Measurements from ENCODE around the gene TSTD1.
A peak's percentile ranks its signal among the peaks of the same experiment; 100 is the strongest.
"Not testable (repeated sequence)": the region's sequence is repeated elsewhere in the genome, so short reads cannot be mapped to it uniquely, and the experiment has no call there.

The TSTD1 gene

DNA sequence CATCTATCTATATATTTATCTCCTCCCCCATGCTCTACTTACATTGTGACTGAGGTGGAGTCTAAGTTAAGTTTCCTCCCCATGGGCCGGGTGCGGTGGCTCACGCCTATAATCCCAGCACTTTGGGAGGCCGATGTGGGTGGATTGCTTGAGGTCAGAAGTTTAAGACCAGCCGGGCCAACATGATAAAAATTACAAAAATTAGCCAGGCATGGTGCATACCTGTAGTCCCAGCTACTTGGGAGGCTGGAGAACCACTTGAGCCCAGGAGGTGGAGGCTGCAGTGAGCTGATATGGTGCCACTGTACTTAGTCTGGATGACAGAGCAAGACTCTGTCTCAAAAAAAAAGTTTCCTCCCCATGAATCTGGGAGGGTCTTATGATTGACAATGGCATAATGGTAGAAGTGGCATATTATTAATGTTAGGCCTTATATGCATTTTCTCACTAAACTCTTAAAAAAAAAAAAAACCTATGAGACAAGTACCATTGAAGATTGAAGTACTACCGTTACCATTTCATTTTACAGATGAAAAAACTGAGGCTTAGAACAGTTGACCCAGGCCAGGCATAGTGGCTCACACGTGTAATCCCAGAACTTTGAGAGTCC, 29.1 kb downstream of the TSTD1 start:
- no peak for DNase-seq (ENCODE audit: low read depth in 1 of 2, low spot score in 1 of 2)

DNA sequence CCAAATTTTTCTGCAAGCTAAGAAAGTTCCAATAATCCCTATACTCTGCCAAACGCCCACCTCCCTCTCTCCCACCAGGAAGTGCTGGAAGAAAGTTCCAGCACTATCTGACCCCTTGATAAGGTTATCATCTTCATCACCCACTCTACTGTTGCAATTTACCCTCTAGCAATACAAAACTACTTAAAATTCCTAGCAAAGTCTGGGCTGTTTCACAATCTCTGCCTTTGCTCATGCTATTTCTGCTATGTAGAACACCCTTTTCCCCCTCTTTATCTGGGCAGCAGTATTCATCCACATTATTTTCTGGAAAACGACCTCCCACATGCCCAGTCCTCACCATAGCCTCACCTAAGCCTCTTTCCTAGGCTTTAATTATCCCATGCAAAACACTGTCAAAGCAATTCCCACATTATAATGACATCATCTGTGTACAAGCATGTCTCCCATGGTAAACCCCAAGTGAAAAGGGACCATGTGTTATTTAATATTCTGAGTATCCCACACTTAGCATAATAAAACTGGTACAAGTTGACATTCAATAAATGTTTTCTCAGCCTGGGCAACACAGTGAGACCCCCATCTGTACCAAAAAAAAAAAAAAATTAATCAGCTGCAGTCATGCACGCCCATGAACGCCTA, 29.8 kb downstream of the TSTD1 start:
- DNase-seq (ENCODE audit: low read depth in 1 of 2, low spot score in 1 of 2): no peak

DNA sequence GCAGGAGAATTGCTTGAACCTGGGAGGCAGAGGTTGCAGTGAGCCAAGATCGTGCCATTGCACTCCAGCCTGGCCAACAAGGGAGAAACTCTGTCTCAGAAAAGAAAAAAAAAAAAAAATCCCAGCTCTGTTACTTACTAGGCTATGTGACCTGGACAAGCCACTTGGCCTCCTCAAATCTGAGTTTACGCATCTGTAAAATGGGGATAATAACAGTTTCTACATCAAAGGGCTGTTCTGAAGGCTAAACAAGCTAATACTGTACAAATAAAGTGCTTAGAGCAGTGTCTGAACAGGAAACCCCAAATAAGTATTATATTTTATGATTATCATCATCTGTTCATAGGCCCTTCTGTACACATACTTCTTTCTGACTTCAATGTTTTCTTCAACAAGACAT, 31.4 kb downstream of the TSTD1 start:
- DNase-seq (ENCODE audit: low read depth in 1 of 2, low spot score in 1 of 2): no peak

DNA sequence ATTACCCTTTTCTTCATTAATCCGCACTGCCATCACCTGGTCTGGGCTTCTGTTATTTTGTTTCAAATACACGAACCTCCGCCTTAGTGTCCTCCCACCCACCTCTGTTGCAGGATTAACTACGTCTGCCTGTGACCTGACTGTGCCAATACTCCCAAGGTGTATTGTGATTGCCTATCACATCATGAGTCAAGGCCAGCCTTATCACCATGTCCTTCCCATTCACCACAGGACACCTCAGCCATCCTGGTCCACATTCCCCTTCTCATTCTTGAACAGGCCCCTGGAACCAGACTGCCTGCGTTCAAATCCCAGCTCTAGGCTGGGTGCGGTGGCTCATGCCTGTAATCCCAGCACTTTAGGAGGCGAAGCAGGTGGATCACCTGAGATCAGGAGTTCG, 32.2 kb downstream of the TSTD1 start:
- no peak for DNase-seq (ENCODE audit: low read depth in 1 of 2, low spot score in 1 of 2)

DNA sequence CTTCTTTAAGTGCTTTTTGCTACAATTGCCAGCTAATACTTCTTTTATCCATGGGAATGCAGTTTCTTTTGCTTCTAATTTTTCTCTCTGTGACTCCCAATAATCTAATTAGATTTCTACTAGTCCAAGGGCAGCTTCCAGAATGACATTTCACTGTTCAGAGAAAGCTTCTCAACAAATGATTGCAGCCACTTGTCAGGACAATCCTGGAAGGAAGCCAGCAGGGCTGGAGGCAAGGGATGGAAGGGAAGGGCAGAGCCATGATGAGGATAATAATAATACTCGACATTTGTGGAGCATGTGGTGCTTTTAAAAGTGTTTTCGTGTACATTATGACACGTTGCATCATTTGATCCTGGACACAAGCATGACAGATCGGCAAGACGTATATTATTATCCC, 37.2 kb downstream of the TSTD1 start:
- DNase-seq (ENCODE audit: low read depth in 1 of 2, low spot score in 1 of 2): no peak

DNA sequence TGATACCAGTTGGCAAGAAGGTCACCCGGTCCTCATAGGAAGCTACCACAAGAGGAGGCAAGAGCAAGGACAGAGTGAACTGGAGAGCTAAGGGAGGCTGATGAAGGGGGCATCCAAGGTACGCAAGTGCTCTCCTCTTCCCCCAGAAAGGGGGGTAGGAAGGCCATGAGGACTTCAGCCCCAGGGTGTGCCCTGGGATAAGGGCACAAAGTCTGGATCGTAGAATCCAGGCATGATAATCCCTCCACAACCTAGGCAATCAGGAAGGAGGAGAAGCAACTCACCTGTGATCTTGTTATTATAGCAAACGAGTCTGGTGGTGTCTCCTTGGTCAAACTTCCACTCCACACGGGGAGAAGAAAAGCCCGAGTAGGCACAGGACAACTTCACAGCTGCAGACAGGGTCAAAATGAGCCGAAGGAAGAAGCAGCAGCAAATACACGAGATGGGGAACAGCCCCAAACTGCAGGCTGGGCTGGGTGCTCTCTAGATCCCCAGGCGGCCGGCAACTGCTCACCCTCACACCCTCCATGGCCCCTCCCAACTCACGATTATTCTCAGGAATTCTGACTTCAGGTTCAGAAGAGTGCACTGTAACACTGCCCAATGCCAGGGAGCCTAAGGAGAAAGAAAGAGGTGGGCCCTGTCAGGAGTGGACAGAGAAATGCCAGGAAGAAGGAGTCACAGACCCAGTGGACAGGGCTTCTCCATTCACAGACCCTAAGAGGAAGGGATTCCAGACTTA, 37.9 kb downstream of the TSTD1 start:
- no peak for DNase-seq (ENCODE audit: low read depth in 1 of 2, low spot score in 1 of 2)

DNA sequence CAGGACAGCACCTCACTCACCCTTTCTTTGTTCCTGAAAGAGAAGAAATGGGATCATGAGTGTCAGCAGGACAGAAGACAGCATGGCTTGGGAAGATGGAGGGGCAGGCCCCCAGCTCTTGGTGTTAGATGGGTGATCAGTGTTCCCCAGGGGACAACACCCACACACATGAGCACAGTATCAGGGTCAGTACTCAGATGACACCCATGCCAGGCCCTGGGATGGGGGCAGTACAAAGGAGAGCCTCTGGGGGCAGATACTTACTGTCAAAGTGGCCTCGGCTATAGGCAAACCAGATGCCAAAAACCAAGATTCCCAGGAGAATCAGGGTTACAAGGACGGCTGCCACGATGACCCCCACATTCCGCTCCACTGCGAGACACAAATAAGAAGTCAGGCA, 39.4 kb downstream of the TSTD1 start:
- no peak for DNase-seq (ENCODE audit: low read depth in 1 of 2, low spot score in 1 of 2)

DNA sequence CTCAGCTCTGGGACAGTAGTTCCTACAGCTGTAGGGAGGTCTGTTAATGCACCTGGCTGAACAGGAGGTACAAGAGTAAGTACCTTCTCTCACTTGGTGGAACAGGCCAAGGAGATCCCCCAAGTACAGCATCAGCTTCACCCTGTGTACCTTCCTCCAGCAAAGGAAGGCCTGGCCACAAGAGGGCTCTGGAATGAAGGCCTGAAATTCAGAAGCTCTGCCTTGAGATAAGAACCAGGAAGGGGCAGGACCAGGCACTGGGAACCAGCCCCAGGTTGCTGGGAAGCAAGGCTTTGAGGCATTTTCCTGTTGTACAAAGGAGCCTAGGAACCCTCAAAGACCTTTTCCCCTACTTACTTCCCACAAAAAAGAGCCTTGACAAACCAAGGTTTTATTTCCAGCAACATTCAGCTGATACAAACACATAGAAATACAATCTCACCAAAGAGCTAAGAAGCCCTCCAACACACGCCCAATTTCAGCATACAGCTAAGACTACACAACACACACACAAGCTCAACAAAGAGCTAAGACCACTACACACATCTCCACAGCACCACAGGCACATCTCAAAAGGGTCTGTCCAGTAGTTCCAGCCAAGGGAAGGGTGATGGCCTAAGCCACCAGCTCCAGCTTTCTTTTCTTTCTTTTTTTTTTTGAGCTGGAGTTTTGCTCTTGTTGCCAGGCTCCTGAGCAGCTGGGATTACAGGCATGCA, 41.3 kb downstream of the TSTD1 start:
- peak; percentile 12 to 26 for DNase-seq (ENCODE audit: low read depth in 1 of 2, low spot score in 1 of 2)

DNA sequence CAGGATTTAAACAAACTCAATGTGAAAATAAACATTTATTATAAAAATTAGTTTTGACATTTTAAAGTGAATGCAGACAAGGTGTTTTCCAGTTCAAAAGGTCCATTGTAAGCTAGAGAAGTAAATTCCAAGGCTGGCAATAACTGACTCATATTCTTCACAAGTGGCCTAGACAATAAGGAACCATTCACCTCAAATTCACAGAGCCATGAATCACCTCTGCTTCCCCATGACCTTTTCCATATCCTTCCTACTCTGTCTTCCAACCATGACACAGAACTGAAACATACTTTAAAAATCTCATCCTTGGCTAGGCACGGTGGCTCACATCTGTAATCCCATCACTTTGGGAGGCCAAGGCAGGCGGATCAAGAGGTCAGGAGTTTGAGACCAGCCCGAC, 42.6 kb downstream of the TSTD1 start:
- no peak for DNase-seq (ENCODE audit: low read depth in 1 of 2, low spot score in 1 of 2)

DNA sequence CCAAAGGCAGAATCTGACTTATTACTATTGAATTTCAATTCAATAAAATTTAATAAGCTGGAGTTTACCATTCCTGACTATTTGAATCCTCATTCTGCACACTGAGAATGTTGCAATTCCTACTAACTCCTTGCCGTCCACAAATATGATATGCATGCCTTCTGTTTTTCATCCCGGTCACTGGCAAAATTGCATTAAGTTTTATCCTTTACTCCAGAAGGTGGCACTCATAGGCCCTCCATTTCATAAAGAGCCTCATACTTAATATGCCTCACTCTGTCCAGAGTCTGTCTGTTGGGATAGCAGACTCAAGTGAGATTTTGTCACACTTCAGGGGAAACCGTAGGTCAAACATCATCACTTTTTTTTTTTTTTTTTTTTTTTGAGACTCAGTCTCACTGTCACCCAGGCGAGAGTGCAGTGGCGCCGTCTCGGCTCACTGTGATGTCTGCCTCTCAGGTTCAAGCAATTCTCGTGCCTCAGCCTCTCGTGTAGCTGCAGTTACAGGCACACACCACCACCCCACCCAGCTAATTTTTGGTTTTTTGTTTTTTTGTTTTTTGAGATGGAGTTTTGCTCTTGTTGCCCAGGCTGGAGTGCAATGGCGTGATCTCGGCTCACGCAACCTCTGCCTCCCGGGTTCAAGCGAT, 45.1 kb downstream of the TSTD1 start:
- DNase-seq (ENCODE audit: low read depth in 1 of 2, low spot score in 1 of 2): no peak

DNA sequence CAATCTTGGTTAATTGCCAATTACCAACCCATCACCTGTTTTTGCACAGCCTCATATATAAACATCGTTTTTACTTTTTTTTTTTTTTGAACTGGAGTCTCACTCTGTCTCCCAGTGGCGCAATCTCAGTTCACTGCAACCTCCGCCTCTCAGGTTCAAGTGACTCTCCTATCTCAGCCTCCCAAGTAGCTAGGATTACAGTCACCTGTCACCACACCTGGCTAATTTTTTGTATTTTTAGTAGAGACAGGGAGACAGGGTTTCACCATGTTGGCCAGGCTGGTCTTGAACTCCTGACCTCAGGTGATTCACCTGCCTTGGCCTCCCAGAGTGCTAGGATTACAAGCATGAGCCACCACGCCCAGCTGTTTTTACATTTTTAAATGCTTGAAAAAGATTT, 46.7 kb downstream of the TSTD1 start:
- not testable (repeated sequence) for DNase-seq (ENCODE audit: low read depth in 1 of 2, low spot score in 1 of 2)
